H9 (cell line): Measurements from ENCODE around the gene CA9. TPM values are rescaled to one million over a fixed set of nuclear protein-coding genes. Genes with fewer than 3 reads are reported as not detected.

Experiments used
- DNase-seq: peaks from one replicate; pipeline ENCODE4 v3.0.0-alpha.2; 2017
- H2AFZ ChIP-seq: one replicate; pipeline ENCODE4 v1.6.1; 2013; ENCODE audit warnings: mild to moderate bottlenecking, low read length, control low read depth, moderate library complexity
- H2AK5ac ChIP-seq: 2 replicates; pipeline ENCODE4 v1.6.1; 2013; ENCODE audit warnings: low read length, control low read depth, mixed read lengths; ENCODE audit not compliant: insufficient read length
- H2BK120ac ChIP-seq: one replicate; pipeline ENCODE4 v1.6.1; 2013; ENCODE audit warnings: low read depth, mild to moderate bottlenecking, low read length, control low read depth, inconsistent platforms; ENCODE audit not compliant: poor library complexity, severe bottlenecking
- H2BK12ac ChIP-seq: 2 replicates; pipeline ENCODE4 v1.6.1; 2013; ENCODE audit warnings: low read length, control low read depth, mixed read lengths, low read depth; ENCODE audit not compliant: insufficient read length
- H2BK15ac ChIP-seq: 2 replicates; pipeline ENCODE4 v1.6.1; 2013; ENCODE audit warnings: low read depth, low read length, control low read depth
- H2BK20ac ChIP-seq: one replicate; pipeline ENCODE4 v1.6.1; 2013; ENCODE audit warnings: low read depth, mild to moderate bottlenecking, low read length, control low read depth, inconsistent platforms; ENCODE audit not compliant: poor library complexity, severe bottlenecking
- H2BK5ac ChIP-seq: 2 replicates; pipeline ENCODE4 v1.6.1; 2013; ENCODE audit warnings: low read length, control low read depth, mixed read lengths; ENCODE audit not compliant: insufficient read length
- H3K14ac ChIP-seq: 2 replicates; pipeline ENCODE4 v1.6.1; 2013; ENCODE audit warnings: low read length, control low read depth; ENCODE audit not compliant: insufficient read depth
- H3K18ac ChIP-seq: 2 replicates; pipeline ENCODE4 v1.6.1; 2013; ENCODE audit warnings: low read depth, mild to moderate bottlenecking, mixed read lengths, low read length, control low read depth; ENCODE audit not compliant: insufficient read length
- H3K23ac ChIP-seq: 2 replicates; pipeline ENCODE4 v1.6.1; 2013; ENCODE audit warnings: low read length, control low read depth, mixed read lengths, low read depth; ENCODE audit not compliant: insufficient read length
- H3K23me2 ChIP-seq: 2 replicates; pipeline ENCODE4 v1.6.1; 2013; ENCODE audit warnings: low read depth, mild to moderate bottlenecking, mixed read lengths, low read length, control low read depth; ENCODE audit not compliant: insufficient read length, poor library complexity, severe bottlenecking
- H3K27ac ChIP-seq: 2 replicates; pipeline ENCODE4 v1.5.1; 2013; ENCODE audit warnings: low read length, control low read depth, mixed read lengths, low read depth; ENCODE audit not compliant: insufficient read length
- H3K27me3 ChIP-seq: 2 replicates; pipeline ENCODE4 v1.6.1; 2013; ENCODE audit warnings: low read length, control low read depth, inconsistent platforms; ENCODE audit not compliant: insufficient read depth
- H3K4ac ChIP-seq: 2 replicates; pipeline ENCODE4 v1.6.1; 2013; ENCODE audit warnings: low read depth, mild to moderate bottlenecking, control low read depth, inconsistent platforms, low read length, moderate library complexity
- H3K4me1 ChIP-seq: 2 replicates; pipeline ENCODE4 v1.6.1; 2013; ENCODE audit warnings: low read length, control low read depth, inconsistent platforms; ENCODE audit not compliant: insufficient read depth
- H3K4me2 ChIP-seq: 2 replicates; pipeline ENCODE4 v1.6.1; 2013; ENCODE audit warnings: low read length, control low read depth, mixed read lengths; ENCODE audit not compliant: insufficient read length, insufficient read depth
- H3K56ac ChIP-seq: 2 replicates; pipeline ENCODE4 v1.6.1; 2013; ENCODE audit warnings: low read depth, mild to moderate bottlenecking, mixed read lengths, low read length, control low read depth; ENCODE audit not compliant: insufficient read length
- H3K79me1 ChIP-seq: 2 replicates; pipeline ENCODE4 v1.6.1; 2013; ENCODE audit warnings: low read depth, mild to moderate bottlenecking, moderate library complexity, low read length, control low read depth, inconsistent platforms; ENCODE audit not compliant: insufficient read depth, poor library complexity, severe bottlenecking
- H3K79me2 ChIP-seq: 2 replicates; pipeline ENCODE4 v1.6.1; 2013; ENCODE audit warnings: low read length, control low read depth, inconsistent platforms; ENCODE audit not compliant: insufficient read depth
- H3K9ac ChIP-seq: 2 replicates; pipeline ENCODE4 v1.6.1; 2013; ENCODE audit warnings: low read length, control low read depth, mixed read lengths; ENCODE audit not compliant: insufficient read length; ENCODE audit errors: extremely low read depth
- H3K9me3 ChIP-seq: one replicate; pipeline ENCODE4 v1.6.1; 2013; ENCODE audit warnings: low read depth, low read length, inconsistent platforms; ENCODE audit not compliant: control insufficient read depth
- H3T11ph ChIP-seq: one replicate; pipeline ENCODE4 v1.6.1; 2013; ENCODE audit warnings: mild to moderate bottlenecking, low read length, control low read depth, inconsistent platforms
- H4K20me1 ChIP-seq: one replicate; pipeline ENCODE4 v1.6.1; 2013; ENCODE audit not compliant: control insufficient read depth, insufficient read length, insufficient read depth
- H4K5ac ChIP-seq: 2 replicates; pipeline ENCODE4 v1.6.1; 2013; ENCODE audit warnings: low read depth, mild to moderate bottlenecking, mixed read lengths, low read length, control low read depth; ENCODE audit not compliant: insufficient read length
- H4K8ac ChIP-seq: replicated peaks from 2 replicates; pipeline ENCODE4 v1.6.1; 2013; ENCODE audit warnings: low read length, control low read depth, mixed read lengths, low read depth; ENCODE audit not compliant: insufficient read length
- H4K91ac ChIP-seq: 2 replicates; pipeline ENCODE4 v1.6.1; 2013; ENCODE audit warnings: low read depth, mild to moderate bottlenecking, moderate library complexity, mixed read lengths, low read length, control low read depth; ENCODE audit not compliant: insufficient read length
- H3K27ac Mint-ChIP-seq, 3 experiments: 2 replicates in 2 of 3; 3 replicates in 1 of 3; pipeline ENCODE4 v1.8.0; 2020 to 2021; ENCODE audit warnings: mixed read lengths in 3 of 3, mild to moderate bottlenecking in 1 of 3, moderate library complexity in 1 of 3
- H3K27me3 Mint-ChIP-seq: 2 replicates; pipeline ENCODE4 v1.8.0; 2021; ENCODE audit warnings: low read depth, mild to moderate bottlenecking, moderate library complexity, mixed read lengths
- H3K36me3 Mint-ChIP-seq, 3 experiments: 2 replicates in 2 of 3; 3 replicates in 1 of 3; pipeline ENCODE4 v1.8.0; 2020 to 2021; ENCODE audit warnings: low read depth in 3 of 3, mixed read lengths in 3 of 3; ENCODE audit not compliant: insufficient read depth in 1 of 3
- H3K4me1 Mint-ChIP-seq, 2 experiments: 2 replicates each; pipeline ENCODE4 v1.8.0; 2020; ENCODE audit warnings: mixed read lengths in 2 of 2
- H3K4me3 Mint-ChIP-seq, 2 experiments: 2 replicates in 1 of 2; 3 replicates in 1 of 2; pipeline ENCODE4 v1.8.0; 2020 to 2021; ENCODE audit warnings: mild to moderate bottlenecking in 2 of 2, mixed read lengths in 2 of 2, moderate library complexity in 1 of 2
- H3K9me3 Mint-ChIP-seq, 2 experiments: 2 replicates in 1 of 2; 3 replicates in 1 of 2; pipeline ENCODE4 v1.8.0; 2020; ENCODE audit warnings: mild to moderate bottlenecking in 2 of 2, mixed read lengths in 2 of 2, moderate library complexity in 1 of 2
- CTCF ChIP-seq: fragments of 200-600 bp; sonication (generic); conservative IDR thresholded peaks from 3 replicates; pipeline ENCODE4 v1.8.0; 2021; ENCODE audit warnings: antibody characterized with exemption, mild to moderate bottlenecking
- WGBS: extraction: QIAGEN DNeasy Blood & Tissue Kit; methylation state at CpG from one replicate; pipeline ENCODE4 v1.1.7; 2013; ENCODE audit warnings: missing lambda C conversion rate, low lambda C conversion rate, mixed read lengths; ENCODE audit not compliant: insufficient read length; ENCODE audit errors: extremely low coverage; 5-methylcytosine and 5-hydroxymethylcytosine counted together
- total RNA-seq: library from RNA; stranded (reverse); gene quantifications from 2 replicates; pipeline ENCODE4 v1.2.1, GENCODE V29; 2021

The CA9 gene
- total RNA-seq, 1 experiment from 2014 or later, result 0.94 TPM

GRCh38 chr9:35675204-35675603 is 1.5 kb downstream of the CA9 start:
- no peaks in the 10 kb centered on the region for H3K9me3 ChIP-seq
- no peak overlapping the region for H2AK5ac ChIP-seq
- H3K18ac ChIP-seq, result no peak overlapping the region
- no peak overlapping the region for H3K27ac ChIP-seq
- no peak overlapping the region for H2AFZ ChIP-seq
- no peak overlapping the region for H2BK120ac ChIP-seq
- no peak overlapping the region for H4K91ac ChIP-seq
- no CpG with 5 or more reads among the region's 13 CpGs for WGBS
- H3T11ph ChIP-seq, result no peak overlapping the region
- peaks cover 3% of the 10 kb centered on the region; the same call in 1 of the 2 replicates for H3K27me3 ChIP-seq
- H3K14ac ChIP-seq, result no peak overlapping the region
- no peaks in the 10 kb centered on the region for H3K4me1 ChIP-seq
- H4K20me1 ChIP-seq, result no peaks in the 10 kb centered on the region
- Mint-ChIP-seq H3K4me1 (peaks cover 4 to 20% of the 10 kb centered on the region in 2 experiments), H3K27me3 (peaks cover 35% of the 10 kb centered on the region), H3K27ac (no peak overlapping the region; a peak in 1 of 7 replicates), H3K36me3 (no peaks in the 10 kb centered on the region; a peak in 1 of 7 replicates), H3K9me3 (no peaks in the 10 kb centered on the region), H3K4me3 (peak overlapping the region; percentile 70 to 82)
- H3K4ac ChIP-seq, result no peak overlapping the region
- H2BK20ac ChIP-seq, result no peak overlapping the region
- H3K79me1 ChIP-seq, result no peaks in the 10 kb centered on the region
- H2BK5ac ChIP-seq, result no peak overlapping the region
- H3K4me2 ChIP-seq, result peak overlapping the region; percentile 58
- peak overlapping the region; percentile 25 for H3K9ac ChIP-seq
- no peak overlapping the region for H2BK12ac ChIP-seq
- no peak overlapping the region for H4K8ac ChIP-seq
- H2BK15ac ChIP-seq, result no peak overlapping the region
- no peak for TF ChIP-seq CTCF
- no peaks in the 10 kb centered on the region for H3K79me2 ChIP-seq
- H3K23ac ChIP-seq, result no peak overlapping the region
- H3K23me2 ChIP-seq, result no peaks in the 10 kb centered on the region
- peak; percentile 63 for DNase-seq
- H3K56ac ChIP-seq, result no peak overlapping the region
- H4K5ac ChIP-seq, result no peak overlapping the region
